K562 (cell line): Measurements from ENCODE around the gene HAUS5. TPM values are rescaled to one million over a fixed set of nuclear protein-coding genes. Genes with fewer than 3 reads are reported as not detected.

Source experiments
- CBFA2T2 ChIP-seq: fragments of 450-650 bp; conservative IDR thresholded peaks from 2 replicates; pipeline ENCODE4 v1.6.1; 2017; ENCODE audit warnings: mild to moderate bottlenecking
- CEBPB ChIP-seq: fragments of 450-650 bp; IDR thresholded peaks from 2 replicates; pipeline ENCODE4 v1.6.1; 2016; ENCODE audit warnings: missing genetic modification characterization, missing compliant biosample characterization
- EWSR1 ChIP-seq: fragments of 450-650 bp; IDR thresholded peaks from 2 replicates; pipeline ENCODE4 v1.6.1; 2018; ENCODE audit warnings: borderline replicate concordance, mild to moderate bottlenecking, low read depth, moderate library complexity; ENCODE audit not compliant: partially characterized antibody
- FOS ChIP-seq: IDR thresholded peaks from 3 replicates; pipeline ENCODE4 v1.6.1; 2011; ENCODE audit not compliant: insufficient read length; ENCODE audit errors: extremely low read depth
- GATA2 ChIP-seq: sonication (generic); formaldehyde crosslinking; IDR thresholded peaks from 2 replicates; pipeline ENCODE4 v1.4.0; 2020; ENCODE audit warnings: mild to moderate bottlenecking, missing genetic modification reagents
- HNRNPUL1 ChIP-seq: fragments of 200-400 bp; formaldehyde crosslinking; IDR thresholded peaks from 2 replicates; pipeline ENCODE4 v1.6.1; 2017; ENCODE audit warnings: low read length
- JUN ChIP-seq, 2 experiments: sonication (generic) in 1 of 2; formaldehyde crosslinking in 1 of 2; IDR thresholded peaks; 2 replicates each; pipeline versions ENCODE4 v1.6.1 to v1.8.0; 2012 to 2022; ENCODE audit warnings: borderline replicate concordance in 2 of 2, mild to moderate bottlenecking in 2 of 2, improper control_type of control experiment in 1 of 2, low read depth in 1 of 2, low read length in 1 of 2, missing genetic modification reagents in 1 of 2
- NELFE ChIP-seq: IDR thresholded peaks from 2 replicates; pipeline ENCODE4 v1.6.1; 2011; ENCODE audit warnings: mild to moderate bottlenecking; ENCODE audit not compliant: insufficient read depth, insufficient read length
- NR2C1 ChIP-seq, 2 experiments: fragments of 450-650 bp; IDR thresholded peaks; 2 replicates each; pipeline ENCODE4 v1.6.1; 2017; ENCODE audit warnings: mild to moderate bottlenecking in 2 of 2, antibody characterized with exemption in 1 of 2, inconsistent platforms in 1 of 2, missing compliant biosample characterization in 1 of 2, missing genetic modification characterization in 1 of 2
- PYGO2 ChIP-seq: fragments of 450-650 bp; IDR thresholded peaks from 2 replicates; pipeline ENCODE4 v1.6.1; 2016; ENCODE audit warnings: mild to moderate bottlenecking, missing genetic modification characterization, moderate library complexity, missing compliant biosample characterization
- RNF219 ChIP-seq: fragments of 250-450 bp; sonication (Bioruptor Pico); IDR thresholded peaks from 2 replicates; pipeline ENCODE4 v1.5.0; 2022; ENCODE audit warnings: mild to moderate bottlenecking
- U2AF1 ChIP-seq: fragments of 200-400 bp; formaldehyde crosslinking; optimal IDR thresholded peaks from 2 replicates; pipeline ENCODE3; 2017; ENCODE audit warnings: mild to moderate bottlenecking, low read depth, low read length, moderate library complexity
- ZBED1 ChIP-seq: IDR thresholded peaks from 2 replicates; pipeline ENCODE4 v1.6.1; 2014
- ZBTB43 ChIP-seq: sonication (generic); formaldehyde crosslinking; IDR thresholded peaks from 2 replicates; pipeline ENCODE4 v1.8.0; 2023; ENCODE audit warnings: mild to moderate bottlenecking, missing genetic modification reagents
- ZC3H4 ChIP-seq: sonication (generic); formaldehyde crosslinking; IDR thresholded peaks from 2 replicates; pipeline ENCODE4 v1.9.0; 2021; ENCODE audit warnings: missing genetic modification reagents, borderline replicate concordance
- ZKSCAN1 ChIP-seq: fragments of 150-350 bp; IDR thresholded peaks from 2 replicates; pipeline ENCODE4 v1.6.1; 2016; ENCODE audit warnings: low read depth, low read length
- ZNF589 ChIP-seq: fragments of 200-800 bp; sonication (Bioruptor generic); IDR thresholded peaks from 2 replicates; pipeline ENCODE4 v1.6.1; 2016; ENCODE audit warnings: low read depth, missing genetic modification characterization, missing compliant biosample characterization
- ZNF655 ChIP-seq: fragments of 250-450 bp; sonication (Bioruptor Pico); IDR thresholded peaks from 2 replicates; pipeline ENCODE4 v1.5.0; 2021
- polyA plus RNA-seq, 8 experiments: library from polyadenylated mRNA; depleted of rRNA in 4 of 8; stranded (reverse) in 5 of 8; unstranded in 3 of 8; fragments of >200 nt; fragmentation: Nextera tagmentation in 2 of 8; fragmentation: Illumina TruSeq in 1 of 8; extraction: Ambion mirVana in 2 of 8; extraction: Trizol in 1 of 8; gene quantifications; 2 replicates each; pipeline versions ENCODE4 v1.2.1 to v1.2.3, GENCODE V29; 2011 to 2014; ENCODE audit warnings: inconsistent platforms in 1 of 8, missing spikeins in 1 of 8
- total RNA-seq, 7 experiments: library from RNA; depleted of rRNA in 6 of 7; stranded (reverse); fragments of >200 nt in 6 of 7; fragmentation: Illumina TruSeq in 2 of 7; extraction: Trizol in 2 of 7; gene quantifications; 2 replicates each; pipeline versions ENCODE4 v1.2.1 to v1.2.3, GENCODE V29; 2011 to 2021; ENCODE audit warnings: low replicate concordance in 1 of 7
- TF ChIP-seq, protein P1 (sequence below): fragments of 450-650 bp; IDR thresholded peaks from 2 replicates; pipeline ENCODE4 v1.6.1; 2016; ENCODE audit warnings: missing biosample characterization, missing genetic modification characterization
- TF ChIP-seq, protein P2 (sequence below): sonication (generic); formaldehyde crosslinking; IDR thresholded peaks from 2 replicates; pipeline ENCODE4 v1.8.0; 2022; ENCODE audit warnings: mild to moderate bottlenecking, low read depth, missing genetic modification reagents

Gene HAUS5
- total and polyA plus RNA-seq, 9 of the 15 experiments (the other 6 are each of a cell fraction or from before 2014, with no cell fraction given): 3.5 to 41.3 (median 14.2) TPM

DNA sequence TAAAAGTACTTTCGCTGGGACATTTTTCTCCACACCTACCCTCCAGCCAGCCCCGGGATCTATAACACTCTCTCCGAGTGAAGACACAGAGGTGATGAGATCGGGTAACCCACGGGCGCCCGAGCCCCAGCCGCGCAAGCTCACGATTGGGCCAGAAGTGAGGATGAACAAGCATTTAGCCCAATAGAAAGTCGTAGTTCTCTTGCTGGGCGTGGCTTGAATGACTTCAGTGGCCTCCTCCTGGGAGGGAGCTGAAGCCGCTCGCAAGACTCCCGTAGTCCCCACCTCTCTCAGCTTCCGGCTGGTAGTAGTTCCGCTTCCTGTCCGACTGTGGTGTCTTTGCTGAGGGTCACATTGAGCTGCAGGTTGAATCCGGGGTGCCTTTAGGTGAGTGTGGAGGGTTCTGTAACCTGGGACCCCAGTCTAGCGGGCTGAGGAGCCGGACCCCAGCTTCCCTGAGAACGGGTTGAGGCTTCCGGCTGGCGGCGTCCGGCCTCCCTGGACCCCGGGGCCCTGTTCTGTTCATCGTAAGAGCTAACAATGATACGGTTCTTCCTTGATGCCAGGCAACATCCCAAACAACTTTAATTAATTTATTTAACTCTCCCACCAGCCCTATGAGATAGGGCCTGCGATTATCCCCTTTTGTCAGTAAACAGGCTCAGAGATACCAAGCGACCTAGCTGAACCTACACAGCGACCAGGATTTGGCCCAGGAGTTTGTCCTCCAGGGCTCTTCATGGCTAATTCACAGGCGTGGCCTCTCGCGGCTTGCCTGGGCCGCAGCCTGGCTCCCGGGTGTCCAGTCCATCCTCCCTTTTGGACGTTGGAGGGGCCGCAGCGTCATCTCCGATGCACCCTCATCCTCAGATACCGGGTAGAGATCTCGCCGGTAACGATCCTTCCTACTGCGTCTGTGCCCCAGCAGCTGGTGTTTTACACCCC lies 35.8 kb downstream of the HAUS5 start, which contains the start of gene COX6B1 (continued):
- TF ChIP-seq JUN (IDR thresholded peaks at IDR 0.05; ENCODE audit: borderline replicate concordance, low read depth, low read length): no peak
- no peak for TF ChIP-seq JUN (CRISPR knock-in tag; IDR thresholded peaks at IDR 0.05; ENCODE audit: borderline replicate concordance)
- no peak for TF ChIP-seq RNF219
- peak; percentile 93 for TF ChIP-seq FOS
- no peak for TF ChIP-seq NELFE
- no peak for TF ChIP-seq EWSR1
- no peak for TF ChIP-seq U2AF1
- no peak for TF ChIP-seq ZNF589 (CRISPR knock-in tag)
- no peak for TF ChIP-seq ZBTB43 (CRISPR knock-in tag)
- TF ChIP-seq, protein P1, sequence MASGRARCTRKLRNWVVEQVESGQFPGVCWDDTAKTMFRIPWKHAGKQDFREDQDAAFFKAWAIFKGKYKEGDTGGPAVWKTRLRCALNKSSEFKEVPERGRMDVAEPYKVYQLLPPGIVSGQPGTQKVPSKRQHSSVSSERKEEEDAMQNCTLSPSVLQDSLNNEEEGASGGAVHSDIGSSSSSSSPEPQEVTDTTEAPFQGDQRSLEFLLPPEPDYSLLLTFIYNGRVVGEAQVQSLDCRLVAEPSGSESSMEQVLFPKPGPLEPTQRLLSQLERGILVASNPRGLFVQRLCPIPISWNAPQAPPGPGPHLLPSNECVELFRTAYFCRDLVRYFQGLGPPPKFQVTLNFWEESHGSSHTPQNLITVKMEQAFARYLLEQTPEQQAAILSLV (tag): no peak
- no peak for TF ChIP-seq ZKSCAN1
- TF ChIP-seq ZBED1: no peak
- TF ChIP-seq HNRNPUL1: no peak
- TF ChIP-seq, protein P2, sequence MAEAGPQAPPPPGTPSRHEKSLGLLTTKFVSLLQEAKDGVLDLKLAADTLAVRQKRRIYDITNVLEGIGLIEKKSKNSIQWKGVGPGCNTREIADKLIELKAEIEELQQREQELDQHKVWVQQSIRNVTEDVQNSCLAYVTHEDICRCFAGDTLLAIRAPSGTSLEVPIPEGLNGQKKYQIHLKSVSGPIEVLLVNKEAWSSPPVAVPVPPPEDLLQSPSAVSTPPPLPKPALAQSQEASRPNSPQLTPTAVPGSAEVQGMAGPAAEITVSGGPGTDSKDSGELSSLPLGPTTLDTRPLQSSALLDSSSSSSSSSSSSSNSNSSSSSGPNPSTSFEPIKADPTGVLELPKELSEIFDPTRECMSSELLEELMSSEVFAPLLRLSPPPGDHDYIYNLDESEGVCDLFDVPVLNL (CRISPR knock-in tag): no peak
- TF ChIP-seq ZC3H4: no peak
- 0 out of 2 replicates have a peak, but pooled peaks have one; percentile 15 for TF ChIP-seq NR2C1 (IDR thresholded peaks at IDR 0.05)
- TF ChIP-seq NR2C1 (tag; IDR thresholded peaks at IDR 0.05): peak; percentile 24; the same call in 1 of the 2 replicates
- TF ChIP-seq GATA2 (CRISPR knock-in tag): no peak
- TF ChIP-seq PYGO2 (tag): no peak
- TF ChIP-seq ZNF655: no peak
- no peak for TF ChIP-seq CBFA2T2
- no peak for TF ChIP-seq CEBPB (tag)
